ENCODE results near the gene RRP12. TPM values are rescaled to one million over a fixed set of nuclear protein-coding genes. Genes with fewer than 3 reads are reported as not detected.
A peak's percentile ranks its signal among the peaks of the same experiment; 100 is the strongest.

Gene RRP12
- total and polyA plus RNA-seq, 4 donors, result 12.7 to 44.2 (median 21.8) TPM

GRCh38 chr10:97355571-97355975 is 45.6 kb downstream of the RRP12 start:
- H3K27ac ChIP-seq (ENCODE audit: low read depth in 1 of 2, low read length in 1 of 2), result peak overlapping the region in 1 of 2 donors; percentile 15
- no peak overlapping the region for H3K9ac ChIP-seq (ENCODE audit: insufficient read depth in 1 of 2, low read length in 2 of 2)
- peaks cover 0 to 8% (median 0%) of the 10 kb centered on the region in 5 donors for H3K4me1 ChIP-seq (ENCODE audit: control insufficient read depth in 5 of 5, insufficient read depth in 5 of 5, low read length in 5 of 5)
- TF ChIP-seq CTCF (IDR thresholded peaks at IDR 0.05; ENCODE audit: control extremely low read depth, extremely low read depth), result no peak
- H3K27me3 ChIP-seq (ENCODE audit: control insufficient read depth in 3 of 3, insufficient read depth in 3 of 3, low read length in 2 of 3), result no peaks in the 10 kb centered on the region
- H3K9me3 ChIP-seq (ENCODE audit: control insufficient read depth in 4 of 4, insufficient read depth in 3 of 4, low read length in 3 of 4), result no peaks in the 10 kb centered on the region
- no peak overlapping the region for H3K4me3 ChIP-seq
- ATAC-seq (ENCODE audit: insufficient read depth, low FRiP score) (peak; percentile 10), DNase-seq (peak in 2 of 3 donors; percentile 24 to 34)
- WGBS, 2 donors, result 13 to 40% methylated on average over 5 of the region's 5 CpGs
- peaks cover 0 to 24% (median 16%) of the 10 kb centered on the region in 4 donors for H3K36me3 ChIP-seq (ENCODE audit: control insufficient read depth in 4 of 4, insufficient read depth in 4 of 4, low read length in 4 of 4)

GRCh38 chr10:97353945-97354344 is 47.2 kb downstream of the RRP12 start:
- H3K27ac ChIP-seq (ENCODE audit: low read depth in 1 of 2, low read length in 1 of 2), result no peak overlapping the region
- no peak overlapping the region for H3K4me3 ChIP-seq
- no peaks in the 10 kb centered on the region for H3K9me3 ChIP-seq (ENCODE audit: control insufficient read depth in 4 of 4, insufficient read depth in 3 of 4, low read length in 3 of 4)
- TF ChIP-seq CTCF (IDR thresholded peaks at IDR 0.05; ENCODE audit: control extremely low read depth, extremely low read depth), result no peak
- ATAC-seq (ENCODE audit: insufficient read depth, low FRiP score) (peak; percentile 66), DNase-seq (no peak)
- H3K4me1 ChIP-seq (ENCODE audit: control insufficient read depth in 5 of 5, insufficient read depth in 5 of 5, low read length in 5 of 5), result peaks cover 0 to 8% (median 0%) of the 10 kb centered on the region in 5 donors
- peaks cover 0 to 19% (median 8%) of the 10 kb centered on the region in 4 donors for H3K36me3 ChIP-seq (ENCODE audit: control insufficient read depth in 4 of 4, insufficient read depth in 4 of 4, low read length in 4 of 4)
- no peak overlapping the region for H3K9ac ChIP-seq (ENCODE audit: insufficient read depth in 1 of 2, low read length in 2 of 2)
- 33 to 74% methylated on average over 4 of the region's 4 CpGs for WGBS, 2 donors
- H3K27me3 ChIP-seq (ENCODE audit: control insufficient read depth in 3 of 3, insufficient read depth in 3 of 3, low read length in 2 of 3), result no peaks in the 10 kb centered on the region

- no peak overlapping the region for H3K4me3 ChIP-seq
- no peak for ATAC-seq (ENCODE audit: insufficient read depth, low FRiP score)
- H3K27me3 ChIP-seq (ENCODE audit: control insufficient read depth in 3 of 3, insufficient read depth in 3 of 3, low read length in 2 of 3), result no peaks in the 10 kb centered on the region
- WGBS, 2 donors, result 84 to 91% methylated on average over 12 of the region's 12 CpGs
- DNase-seq, result no peak
- no peak for TF ChIP-seq CTCF (IDR thresholded peaks at IDR 0.05; ENCODE audit: control extremely low read depth, extremely low read depth)
- no peak overlapping the region for H3K27ac ChIP-seq (ENCODE audit: low read depth in 1 of 2, low read length in 1 of 2)
- no peak overlapping the region for H3K9ac ChIP-seq (ENCODE audit: insufficient read depth in 1 of 2, low read length in 2 of 2)
- H3K36me3 ChIP-seq (ENCODE audit: control insufficient read depth in 4 of 4, insufficient read depth in 4 of 4, low read length in 4 of 4), result peaks cover 0 to 9% (median 2%) of the 10 kb centered on the region in 4 donors
- H3K9me3 ChIP-seq (ENCODE audit: control insufficient read depth in 4 of 4, insufficient read depth in 3 of 4, low read length in 3 of 4), result no peaks in the 10 kb centered on the region
- H3K4me1 ChIP-seq (ENCODE audit: control insufficient read depth in 5 of 5, insufficient read depth in 5 of 5, low read length in 5 of 5), result no peaks in the 10 kb centered on the region
Measured at GRCh38 chr10:97349752-97350513, 51.2 kb downstream of the RRP12 start.

Data from lung (tissue), 12 donors.